Upper lobe of right lung (tissue), 1 donor: Measurements from ENCODE around the gene CNOT1. TPM values are rescaled to one million over a fixed set of nuclear protein-coding genes. Genes with fewer than 3 reads are reported as not detected.

Source experiments
- ATAC-seq: fragments of 200-7000 bp; cut with Tn5 transposase; one replicate; pipeline ENCODE4 v1.9.1; 2020; ENCODE audit warnings: mild to moderate bottlenecking, moderate library complexity
- DNase-seq: peaks from one replicate; pipeline ENCODE4 v3.0.0-alpha.2; 2020
- H3K27ac ChIP-seq: fragments of 200-600 bp; one replicate; pipeline ENCODE4 v1.8.0; 2022
- H3K27me3 ChIP-seq: fragments of 200-600 bp; one replicate; pipeline ENCODE4 v1.8.0; 2022; ENCODE audit warnings: mild to moderate bottlenecking
- H3K36me3 ChIP-seq: fragments of 200-600 bp; one replicate; pipeline ENCODE4 v1.8.0; 2022
- H3K4me1 ChIP-seq: fragments of 200-600 bp; one replicate; pipeline ENCODE4 v1.8.0; 2022
- H3K4me3 ChIP-seq: fragments of 200-600 bp; one replicate; pipeline ENCODE4 v1.8.0; 2022; ENCODE audit warnings: mild to moderate bottlenecking
- H3K9me3 ChIP-seq: fragments of 200-600 bp; one replicate; pipeline ENCODE4 v1.8.0; 2022
- intact Hi-C: fragments of 100-400 bp; cut with DNase I; formaldehyde crosslinking; loops from one replicate; pipeline ENCODE4 v1.11.0; 2022
- total RNA-seq: library from RNA; stranded (reverse); fragmentation: NEBNext Ultra II Directional; extraction: Animal tissue kit (Norgen Biotek cat#: 25700); gene quantifications from one replicate; pipeline ENCODE4 v1.2.1, GENCODE V29; 2021
- TF ChIP-seq, protein P1 (sequence below): fragments of 200-600 bp; IDR thresholded peaks from one replicate; pipeline ENCODE4 v1.8.0; 2022; ENCODE audit warnings: antibody characterized with exemption
- donor health status: DM: no; HTN: yes; CAD: no; lungs with severe emphysema.

The CNOT1 gene
- total RNA-seq, 1 donor from 2014 or later, result 140 TPM

GRCh38 chr16:58541711-58542110 lies 87.9 kb downstream of the CNOT1 start:
- peaks cover 99% of the 10 kb centered on the region for H3K36me3 ChIP-seq
- no peak for ATAC-seq
- TF ChIP-seq, protein P1, sequence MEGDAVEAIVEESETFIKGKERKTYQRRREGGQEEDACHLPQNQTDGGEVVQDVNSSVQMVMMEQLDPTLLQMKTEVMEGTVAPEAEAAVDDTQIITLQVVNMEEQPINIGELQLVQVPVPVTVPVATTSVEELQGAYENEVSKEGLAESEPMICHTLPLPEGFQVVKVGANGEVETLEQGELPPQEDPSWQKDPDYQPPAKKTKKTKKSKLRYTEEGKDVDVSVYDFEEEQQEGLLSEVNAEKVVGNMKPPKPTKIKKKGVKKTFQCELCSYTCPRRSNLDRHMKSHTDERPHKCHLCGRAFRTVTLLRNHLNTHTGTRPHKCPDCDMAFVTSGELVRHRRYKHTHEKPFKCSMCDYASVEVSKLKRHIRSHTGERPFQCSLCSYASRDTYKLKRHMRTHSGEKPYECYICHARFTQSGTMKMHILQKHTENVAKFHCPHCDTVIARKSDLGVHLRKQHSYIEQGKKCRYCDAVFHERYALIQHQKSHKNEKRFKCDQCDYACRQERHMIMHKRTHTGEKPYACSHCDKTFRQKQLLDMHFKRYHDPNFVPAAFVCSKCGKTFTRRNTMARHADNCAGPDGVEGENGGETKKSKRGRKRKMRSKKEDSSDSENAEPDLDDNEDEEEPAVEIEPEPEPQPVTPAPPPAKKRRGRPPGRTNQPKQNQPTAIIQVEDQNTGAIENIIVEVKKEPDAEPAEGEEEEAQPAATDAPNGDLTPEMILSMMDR, result no peak

GRCh38 chr16:58537124-58537906 lies 92.3 kb downstream of the CNOT1 start:
- H3K27me3 ChIP-seq, result no peaks in the 10 kb centered on the region
- H3K36me3 ChIP-seq, result peaks cover 99% of the 10 kb centered on the region
- intact Hi-C loops, result no loop called here
- DNase-seq, result no peak
- no peaks in the 10 kb centered on the region for H3K9me3 ChIP-seq
- no peak overlapping the region for H3K4me3 ChIP-seq
- TF ChIP-seq, protein P1, result no peak
- no peaks in the 10 kb centered on the region for H3K4me1 ChIP-seq
- no peak for ATAC-seq
- no peak overlapping the region for H3K27ac ChIP-seq

More at GRCh38 chr16:58541711-58542110, 87.9 kb downstream of the CNOT1 start:
- H3K4me3 ChIP-seq, result no peak overlapping the region
- intact Hi-C loops, result no loop called here
- no peak for DNase-seq
- H3K27me3 ChIP-seq, result no peaks in the 10 kb centered on the region
- H3K27ac ChIP-seq, result no peak overlapping the region
- H3K4me1 ChIP-seq, result no peaks in the 10 kb centered on the region
- no peaks in the 10 kb centered on the region for H3K9me3 ChIP-seq

GRCh38 chr16:58536278-58536677 lies 93.3 kb downstream of the CNOT1 start:
- intact Hi-C loops, result no loop called here
- no peak for ATAC-seq
- Histone ChIP-seq H3K27ac (no peak overlapping the region), H3K9me3 (no peaks in the 10 kb centered on the region), H3K4me1 (no peaks in the 10 kb centered on the region), H3K4me3 (no peak overlapping the region), H3K36me3 (peaks cover 99% of the 10 kb centered on the region), H3K27me3 (no peaks in the 10 kb centered on the region)
- no peak for DNase-seq
- TF ChIP-seq, protein P1, result no peak

- intact Hi-C loops, result no loop called here
- no peak overlapping the region for H3K27ac ChIP-seq
- ATAC-seq, result no peak
- no peaks in the 10 kb centered on the region for H3K4me1 ChIP-seq
- H3K4me3 ChIP-seq, result no peak overlapping the region
- H3K9me3 ChIP-seq, result no peaks in the 10 kb centered on the region
- TF ChIP-seq, protein P1, result no peak
- H3K27me3 ChIP-seq, result no peaks in the 10 kb centered on the region
- H3K36me3 ChIP-seq, result peaks cover 99% of the 10 kb centered on the region
- no peak for DNase-seq
Measured at GRCh38 chr16:58535100-58535499, 94.5 kb downstream of the CNOT1 start.

- intact Hi-C loops, result no loop called here
- H3K4me3 ChIP-seq, result no peak overlapping the region
- no peak overlapping the region for H3K27ac ChIP-seq
- DNase-seq (no peak), ATAC-seq (no peak)
- TF ChIP-seq, protein P1, result no peak
- no peaks in the 10 kb centered on the region for H3K27me3 ChIP-seq
- H3K4me1 ChIP-seq, result no peaks in the 10 kb centered on the region
- H3K36me3 ChIP-seq, result peaks cover 100% of the 10 kb centered on the region
- H3K9me3 ChIP-seq, result no peaks in the 10 kb centered on the region
Measured at GRCh38 chr16:58533751-58534470, 95.7 kb downstream of the CNOT1 start.
